Fibroblast of skin of right biceps (primary cell): ENCODE data around the gene NRCAM.
A peak's percentile ranks its signal among the peaks of the same experiment; 100 is the strongest.
"Not testable (repeated sequence)": the region's sequence is repeated elsewhere in the genome, so short reads cannot be mapped to it uniquely, and the experiment has no call there.

Experiments used
- DNase-seq: peaks from one replicate; pipeline ENCODE4 v3.0.0-alpha.2; 2013

The NRCAM gene

GRCh38 chr7:108455998-108456677 lies at the start of gene NRCAM:
Gene NRCAM, minus strand, starts transcription at chr7:108456436. Its CDS starts 216,372 bp downstream, at chr7:108240064.
- DNase-seq = peak; percentile 29

GRCh38 chr7:108504576-108504975 lies 48.3 kb upstream of the NRCAM start:
- DNase-seq = not testable (repeated sequence)

GRCh38 chr7:108503112-108504026 lies 47.1 kb upstream of the NRCAM start:
- DNase-seq = peak; percentile 8

GRCh38 chr7:108499566-108499965 lies 43.3 kb upstream of the NRCAM start:
- no peak for DNase-seq

- DNase-seq = no peak
Observed at GRCh38 chr7:108498481-108498880, 42.2 kb upstream of the NRCAM start.

- peak; percentile 47 for DNase-seq
Observed at GRCh38 chr7:108497082-108497725, 41.0 kb upstream of the NRCAM start.

GRCh38 chr7:108492742-108493141 lies 36.5 kb upstream of the NRCAM start:
- no peak for DNase-seq

- DNase-seq = no peak
Observed at GRCh38 chr7:108488768-108489538, 32.7 kb upstream of the NRCAM start.

- DNase-seq = no peak
Observed at GRCh38 chr7:108487646-108488045, 31.4 kb upstream of the NRCAM start.

- peak; percentile 27 for DNase-seq
Observed at GRCh38 chr7:108486291-108486966, 30.2 kb upstream of the NRCAM start.

GRCh38 chr7:108484137-108484536 lies 27.9 kb upstream of the NRCAM start:
- no peak for DNase-seq

- no peak for DNase-seq
Observed at GRCh38 chr7:108480311-108480710, 24.1 kb upstream of the NRCAM start.

- DNase-seq = no peak
Observed at GRCh38 chr7:108479751-108480150, 23.5 kb upstream of the NRCAM start.

GRCh38 chr7:108479118-108479517 lies 22.9 kb upstream of the NRCAM start:
- no peak for DNase-seq

GRCh38 chr7:108468246-108468645 lies 12.0 kb upstream of the NRCAM start:
- no peak for DNase-seq

GRCh38 chr7:108467391-108467790 lies 11.2 kb upstream of the NRCAM start:
- DNase-seq = no peak

- not testable (repeated sequence) for DNase-seq
Observed at GRCh38 chr7:108466322-108466721, 10.1 kb upstream of the NRCAM start.

- no peak for DNase-seq
Observed at GRCh38 chr7:108464743-108465142, 8.5 kb upstream of the NRCAM start.

GRCh38 chr7:108463613-108464012 lies 7.4 kb upstream of the NRCAM start:
- no peak for DNase-seq

- peak; percentile 7 for DNase-seq
Observed at GRCh38 chr7:108461840-108462239, 5.6 kb upstream of the NRCAM start.

- DNase-seq = no peak
Observed at GRCh38 chr7:108460964-108461363, 4.7 kb upstream of the NRCAM start.

- DNase-seq = peak; percentile 18
Observed at GRCh38 chr7:108459922-108460551, 3.8 kb upstream of the NRCAM start.
